C4-2B (cell line): Measurements from ENCODE around the gene CR2.

Source experiments
- CTCF ChIP-seq: fragments of 450-650 bp; conservative IDR thresholded peaks from 2 replicates; pipeline ENCODE4 v1.5.1; 2017; ENCODE audit warnings: mild to moderate bottlenecking
- ZFX ChIP-seq: fragments of 450-650 bp; IDR thresholded peaks from 2 replicates; pipeline ENCODE4 v1.6.1; 2017

GRCh38 chr1:207404849-207405525 lies 49.1 kb upstream of the CR2 start:
- TF ChIP-seq CTCF (peak; percentile 85), ZFX (no peak)
